ENCODE measurements around the gene CORIN.

DNA sequence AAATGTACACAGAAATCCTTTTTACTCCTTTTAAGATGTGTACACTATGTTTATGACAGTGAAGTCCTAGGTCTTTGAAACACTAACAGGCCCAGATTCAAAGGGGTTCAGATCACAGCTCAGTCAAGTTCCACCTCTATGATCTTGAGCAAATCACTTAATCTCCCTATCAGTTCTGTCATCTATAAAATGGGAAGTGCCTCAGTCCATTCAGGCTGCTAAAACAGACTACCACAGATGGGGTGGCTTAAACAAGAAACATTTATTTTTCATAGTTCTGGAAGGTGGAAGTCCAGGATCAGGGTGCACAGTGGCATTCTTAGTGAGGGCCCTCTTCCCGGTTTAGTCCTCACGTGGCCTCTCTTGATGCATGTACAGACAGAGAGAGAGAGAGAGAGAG is 117.1 kb downstream of the CORIN start:
- TF ChIP-seq ZNF26 (tag by site-specific recombination; IDR thresholded peaks at IDR 0.05) (no peak), ZBTB26 (tag by site-specific recombination; optimal IDR thresholded peaks at IDR 0.05) (no peak), ZNF510 (tag by site-specific recombination; IDR thresholded peaks at IDR 0.05; ENCODE audit: insufficient replicate concordance) (no peak), ZNF785 (tag by site-specific recombination; IDR thresholded peaks at IDR 0.05) (no peak), ZNF266 (tag by site-specific recombination; IDR thresholded peaks at IDR 0.05; ENCODE audit: low read depth) (no peak), ZSCAN23 (tag by site-specific recombination; IDR thresholded peaks at IDR 0.05) (no peak), ZNF664 (tag by site-specific recombination; IDR thresholded peaks at IDR 0.05) (no peak)
- TF ChIP-seq, protein P1, sequence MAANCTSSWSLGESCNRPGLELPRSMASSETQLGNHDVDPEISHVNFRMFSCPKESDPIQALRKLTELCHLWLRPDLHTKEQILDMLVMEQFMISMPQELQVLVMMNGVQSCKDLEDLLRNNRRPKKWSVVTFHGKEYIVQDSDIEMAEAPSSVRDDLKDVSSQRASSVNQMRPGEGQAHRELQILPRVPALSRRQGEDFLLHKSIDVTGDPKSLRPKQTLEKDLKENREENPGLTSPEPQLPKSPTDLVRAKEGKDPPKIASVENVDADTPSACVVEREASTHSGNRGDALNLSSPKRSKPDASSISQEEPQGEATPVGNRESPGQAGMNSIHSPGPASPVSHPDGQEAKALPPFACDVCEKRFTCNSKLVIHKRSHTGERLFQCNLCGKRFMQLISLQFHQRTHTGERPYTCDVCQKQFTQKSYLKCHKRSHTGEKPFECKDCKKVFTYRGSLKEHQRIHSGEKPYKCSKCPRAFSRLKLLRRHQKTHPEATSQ (tag by site-specific recombination; IDR thresholded peaks at IDR 0.05): no peak
